Loucy (cell line): ENCODE measurements around the gene TYW1.
"Not testable (repeated sequence)": the region's sequence is repeated elsewhere in the genome, so short reads cannot be mapped to it uniquely, and the experiment has no call there.

ENCODE experiments used
- CTCF ChIP-seq: fragments of 200-600 bp; sonication (generic); conservative IDR thresholded peaks from 2 replicates; pipeline ENCODE4 v1.5.1; 2014; ENCODE audit warnings: mild to moderate bottlenecking, antibody characterized with exemption, low read length
- EZH2phosphoT487 ChIP-seq: fragments of 200-600 bp; IDR thresholded peaks from 2 replicates; pipeline ENCODE4 v1.6.1; 2018; ENCODE audit warnings: antibody characterized with exemption, mild to moderate bottlenecking, moderate library complexity, borderline replicate concordance

- TF ChIP-seq CTCF, EZH2phosphoT487: not testable (repeated sequence)
These were observed 21.3 kb downstream of the TYW1 start for GRCh38 chr7:67017971-67018370.
